HG02870 (cell line): Measurements from ENCODE around the gene SPATA4.

Source experiments
- ATAC-seq: cut with Tn5 transposase; IDR thresholded peaks from one replicate; pipeline ENCODE4 v1.9.1; 2021; ENCODE audit warnings: mild to moderate bottlenecking, moderate library complexity; ENCODE audit not compliant: unreplicated experiment

SPATA4 gene

DNA sequence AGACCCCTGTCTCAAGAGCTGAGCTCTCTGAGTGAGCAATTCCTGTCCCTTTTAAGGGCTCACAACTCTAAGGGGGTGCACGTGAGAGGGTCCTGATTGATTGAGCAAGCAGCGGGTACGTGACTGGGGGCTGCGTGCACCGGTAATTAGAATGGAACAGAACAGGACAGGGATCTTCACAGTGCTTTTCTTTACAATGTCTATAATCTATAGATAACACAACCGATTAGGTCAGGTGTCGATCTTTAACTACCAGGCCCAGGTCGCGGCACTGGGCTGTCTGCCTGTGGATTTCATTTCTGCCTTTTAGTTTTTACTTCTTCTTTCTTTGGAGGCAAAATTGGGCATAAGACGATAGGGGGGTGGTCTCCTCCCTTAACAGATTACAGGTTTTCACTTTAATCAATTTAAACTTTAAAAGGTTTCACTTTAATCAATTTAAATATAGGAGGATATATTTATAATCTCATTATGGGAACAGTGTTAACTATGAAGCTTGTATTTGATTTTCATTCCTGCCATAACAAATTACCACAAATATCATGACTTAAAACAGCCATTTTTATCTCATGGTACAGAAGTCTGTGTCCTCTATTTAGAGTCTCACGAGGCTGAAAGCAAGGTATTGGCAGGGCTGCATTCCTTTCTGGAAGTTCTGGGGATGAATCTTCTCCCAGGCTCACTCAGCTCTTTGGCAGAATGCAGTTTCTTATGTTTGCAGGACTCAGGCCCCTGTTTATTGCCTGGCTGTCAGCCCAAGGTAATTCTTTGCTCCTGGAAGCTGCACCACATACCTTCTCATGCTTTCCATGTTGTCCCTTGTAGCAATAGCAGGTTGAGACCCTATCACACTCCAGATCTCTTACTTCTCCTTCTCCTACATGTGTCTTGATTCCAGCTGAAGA, 5.2 kb downstream of the SPATA4 start:
- no peak for ATAC-seq

DNA sequence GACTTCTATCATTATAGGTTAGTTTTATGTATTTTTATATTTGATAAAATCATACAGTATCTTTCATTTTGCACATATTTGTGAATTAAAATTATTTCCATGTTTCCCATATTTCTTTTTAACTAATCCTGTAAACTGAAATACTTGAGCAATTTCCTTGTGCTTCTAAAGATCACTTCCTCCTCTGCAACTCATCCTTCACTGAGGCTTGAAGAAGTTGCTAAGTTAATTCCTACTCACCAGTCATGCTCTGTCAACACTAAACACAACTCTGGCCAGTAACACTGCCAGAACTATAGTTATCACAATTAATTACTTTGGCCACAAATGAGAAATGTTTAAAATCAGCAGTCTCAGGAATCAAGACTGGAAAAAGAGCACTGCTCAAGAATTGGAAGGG, 6.7 kb downstream of the SPATA4 start:
- ATAC-seq = no peak

DNA sequence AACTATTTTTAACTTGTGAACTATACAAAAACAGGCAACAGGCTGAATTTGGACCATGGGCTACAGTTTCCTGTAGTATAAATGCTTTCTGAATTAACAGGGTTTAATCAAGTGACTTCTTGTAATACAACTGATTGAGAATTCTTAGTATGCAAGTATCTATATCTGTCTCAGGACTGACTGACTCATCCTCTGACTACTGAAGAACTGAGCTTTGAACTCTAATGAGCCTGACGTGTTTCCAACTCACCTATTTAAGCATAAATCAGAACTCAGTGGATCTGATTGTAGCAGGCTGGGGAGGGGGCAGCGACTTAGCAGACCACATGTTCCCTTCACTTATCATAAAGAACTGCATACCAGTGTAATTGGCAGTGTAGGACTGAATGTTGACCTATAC, 7.8 kb downstream of the SPATA4 start:
- no peak for ATAC-seq

DNA sequence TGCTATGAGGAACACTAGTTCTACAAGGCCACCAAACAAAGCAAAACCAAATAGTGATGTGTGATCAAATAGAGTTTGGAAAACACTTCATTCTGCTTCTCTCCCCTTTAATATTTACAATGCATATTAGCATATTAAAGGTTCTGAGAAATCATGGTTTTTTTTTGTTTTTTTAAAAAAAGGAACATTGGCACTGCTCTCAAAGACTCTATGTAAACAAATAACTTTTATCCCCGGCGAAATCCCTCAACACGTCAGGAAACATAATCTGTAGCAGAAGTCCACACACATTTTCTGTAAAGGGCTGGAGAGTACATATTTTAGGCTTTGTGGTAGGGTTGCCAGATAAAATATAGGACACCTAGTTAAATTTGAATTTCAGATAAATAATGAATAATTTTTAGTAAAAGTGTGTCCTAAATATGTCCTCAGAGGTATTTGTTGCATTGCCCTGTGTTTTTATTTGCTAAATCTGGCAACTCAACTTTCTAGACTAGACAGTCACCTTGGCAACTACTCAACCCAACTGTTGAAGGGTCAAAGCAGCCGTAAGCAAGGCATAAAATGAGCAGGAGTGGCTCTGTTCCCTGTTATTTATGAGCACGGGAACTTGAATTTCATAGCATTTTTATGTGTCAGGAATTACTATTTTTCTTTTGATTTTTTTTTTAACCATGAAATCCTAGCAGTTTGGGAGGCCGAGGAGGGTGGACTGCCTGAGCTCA, 8.6 kb downstream of the SPATA4 start:
- no peak for ATAC-seq

DNA sequence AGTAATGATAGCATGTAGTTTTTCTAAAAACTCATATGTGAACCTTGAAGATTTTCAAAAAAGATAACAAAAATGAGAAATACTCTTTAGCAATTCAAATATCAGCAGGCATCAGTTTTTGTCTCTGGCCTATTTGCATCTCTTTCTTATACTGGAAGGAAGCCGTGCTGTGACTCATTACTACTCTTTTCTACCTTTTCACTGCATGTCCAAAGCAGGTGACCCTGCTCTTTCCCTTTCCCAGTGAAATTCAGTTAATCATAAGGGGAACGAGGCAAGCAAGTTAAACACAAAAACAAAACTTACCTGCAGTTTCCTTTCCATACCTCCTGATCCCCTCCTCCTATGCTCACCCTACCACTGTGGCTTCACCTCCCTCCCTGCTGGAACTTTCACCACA, 9.3 kb downstream of the SPATA4 start:
- peak; percentile 52 for ATAC-seq

DNA sequence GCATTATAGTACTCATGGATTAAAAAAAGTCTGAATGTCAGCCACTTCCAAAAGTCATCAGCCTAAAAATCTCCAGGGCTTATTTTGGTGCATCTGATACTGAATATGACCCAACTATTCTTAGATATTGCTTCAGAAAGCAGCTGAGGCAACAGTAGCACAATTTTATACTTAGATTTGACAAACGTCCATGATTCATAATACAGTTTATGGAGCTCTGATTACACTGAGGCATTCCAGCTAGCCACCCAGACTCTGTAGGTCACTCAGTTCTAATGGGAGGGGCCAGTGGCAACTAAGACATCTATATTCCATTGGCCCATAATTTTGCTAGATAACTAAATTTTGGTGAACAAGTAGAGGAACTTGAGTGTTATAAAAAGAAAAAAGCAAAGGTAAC, 10.3 kb downstream of the SPATA4 start:
- no peak for ATAC-seq

DNA sequence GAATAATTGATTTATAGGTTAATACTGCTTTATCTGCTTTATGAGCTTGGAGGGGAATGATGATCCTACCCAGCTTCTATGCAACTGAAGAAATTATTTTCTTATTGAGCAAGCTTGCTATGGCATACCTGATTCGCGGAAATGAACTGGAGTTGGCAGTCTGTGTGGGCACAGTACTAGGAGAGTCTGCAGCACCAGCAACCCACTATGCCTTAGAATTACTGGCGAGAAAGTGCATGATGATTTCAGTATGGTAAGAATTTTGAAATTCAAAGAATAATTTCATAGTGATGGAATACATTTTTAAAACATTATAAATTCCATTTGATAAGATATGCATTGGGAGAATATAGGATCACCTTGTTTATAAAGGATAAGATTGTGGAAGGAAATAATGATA, 32.3 kb downstream of the SPATA4 start:
- no peak for ATAC-seq

DNA sequence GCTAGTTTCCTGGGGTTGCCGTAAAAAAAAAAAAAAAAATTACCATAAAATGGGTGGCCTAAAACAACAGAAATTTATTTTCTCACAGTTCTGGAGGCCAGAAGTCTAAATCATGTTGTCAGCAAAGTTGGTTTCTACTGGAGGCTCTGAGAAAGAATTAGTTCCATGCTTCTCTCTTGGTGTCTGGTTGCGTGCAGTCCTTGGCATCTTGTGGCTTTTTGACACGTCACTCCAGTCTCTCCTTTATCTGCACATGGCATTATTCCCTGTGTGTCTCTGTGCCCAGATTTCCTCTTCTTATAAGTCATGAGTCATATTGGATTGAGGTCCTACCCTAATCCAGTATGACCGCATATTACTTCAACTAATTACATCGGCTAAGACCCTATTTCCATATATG, 38.7 kb downstream of the SPATA4 start:
- no peak for ATAC-seq

DNA sequence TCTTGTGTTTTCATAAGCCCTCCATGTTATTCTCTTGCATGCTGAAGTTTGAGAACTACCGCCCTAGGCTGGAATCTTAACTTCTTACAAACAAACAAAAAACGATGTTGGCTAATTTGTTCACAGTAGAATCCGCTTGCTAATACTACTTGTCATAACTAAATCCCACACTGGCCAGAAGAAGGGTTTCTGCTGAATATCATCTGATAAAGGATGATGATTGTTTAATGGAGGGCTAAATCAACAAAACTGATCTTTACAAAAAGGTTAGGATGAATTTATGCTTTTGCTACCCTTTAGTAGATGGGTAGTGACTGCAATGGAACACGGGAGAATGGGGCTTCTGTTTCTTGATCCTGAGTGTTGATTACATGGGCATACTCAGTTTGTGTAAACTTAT, 42.3 kb downstream of the SPATA4 start:
- ATAC-seq = no peak

DNA sequence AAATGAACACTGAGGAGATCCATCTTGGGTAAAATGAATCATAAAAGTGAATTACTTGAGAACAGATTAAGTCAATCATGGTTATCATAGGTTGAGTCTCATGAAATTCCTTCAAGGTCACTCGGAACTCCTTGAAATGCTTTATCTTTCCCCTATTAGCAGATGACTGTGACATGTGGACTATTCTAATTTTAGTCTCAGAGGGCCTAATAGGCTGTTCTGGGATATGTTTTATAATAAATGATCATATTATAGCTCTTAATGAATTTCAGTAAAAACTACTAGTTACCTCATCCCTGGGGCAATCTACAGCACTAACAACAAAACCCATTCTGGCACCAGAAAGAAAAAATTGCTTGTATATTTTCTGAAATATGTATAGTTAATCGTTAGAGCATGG, 44.7 kb downstream of the SPATA4 start:
- no peak for ATAC-seq

DNA sequence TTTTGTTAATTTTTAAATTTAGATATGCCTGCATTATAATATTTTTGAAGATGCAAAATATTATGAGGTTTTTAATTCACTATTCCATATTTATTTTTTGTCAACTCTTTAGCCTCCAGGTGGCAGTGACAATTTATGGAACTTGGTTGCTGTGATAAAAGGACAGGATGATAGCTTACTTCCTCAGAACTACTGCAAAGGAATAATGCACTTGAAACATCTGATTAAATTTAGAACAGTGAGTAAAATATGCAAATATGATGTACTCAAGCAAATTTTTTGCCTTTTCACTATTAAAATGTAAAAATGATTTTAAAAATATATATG, 45.1 kb downstream of the SPATA4 start:
- no peak for ATAC-seq

DNA sequence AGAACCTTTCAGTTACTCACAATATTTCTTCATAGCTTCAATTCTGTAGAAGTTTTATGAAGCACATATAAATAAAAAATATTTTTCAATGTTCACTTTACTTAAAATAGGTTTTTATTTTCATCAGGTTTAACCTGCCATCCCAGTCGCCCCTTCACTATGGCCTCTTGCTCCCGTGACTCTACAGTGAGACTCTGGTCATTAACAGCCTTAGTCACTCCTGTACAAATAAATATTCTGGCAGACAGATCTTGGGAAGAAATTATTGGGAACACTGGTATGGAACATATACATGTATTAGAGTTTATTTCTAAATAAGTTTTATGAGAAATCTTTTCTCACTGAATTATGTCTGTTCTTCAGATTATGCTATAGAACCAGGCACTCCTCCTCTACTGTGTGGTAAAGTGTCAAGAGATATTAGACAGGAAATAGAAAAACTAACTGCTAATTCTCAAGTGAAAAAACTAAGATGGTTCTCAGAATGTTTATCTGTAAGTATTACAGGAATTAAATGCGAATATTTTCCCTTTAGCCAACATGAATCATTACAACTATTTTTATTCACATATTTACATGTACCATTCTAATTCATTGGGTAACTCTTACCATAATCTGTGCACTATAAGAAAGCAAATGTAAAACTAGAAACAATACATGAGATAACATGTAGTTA, 45.6 kb downstream of the SPATA4 start:
- no peak for ATAC-seq

DNA sequence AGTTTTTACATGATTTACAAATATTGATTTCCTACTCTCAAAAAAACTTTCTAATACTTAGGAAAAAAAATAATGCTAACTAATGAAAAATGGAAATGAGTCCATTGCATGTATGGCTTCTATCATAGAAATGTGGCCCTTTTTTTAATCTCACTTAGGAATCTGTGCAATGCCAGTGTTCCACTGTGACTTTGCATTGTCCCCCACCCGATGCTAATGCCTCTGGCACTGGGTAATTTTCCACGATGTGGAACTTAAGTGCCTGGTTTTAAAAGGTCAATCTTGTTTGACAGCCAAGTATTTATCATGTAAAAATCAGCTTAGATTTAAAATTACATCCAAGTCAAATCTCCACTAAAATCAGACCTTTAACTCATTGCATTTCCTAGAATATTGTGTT, 53.1 kb downstream of the SPATA4 start:
- ATAC-seq = no peak

DNA sequence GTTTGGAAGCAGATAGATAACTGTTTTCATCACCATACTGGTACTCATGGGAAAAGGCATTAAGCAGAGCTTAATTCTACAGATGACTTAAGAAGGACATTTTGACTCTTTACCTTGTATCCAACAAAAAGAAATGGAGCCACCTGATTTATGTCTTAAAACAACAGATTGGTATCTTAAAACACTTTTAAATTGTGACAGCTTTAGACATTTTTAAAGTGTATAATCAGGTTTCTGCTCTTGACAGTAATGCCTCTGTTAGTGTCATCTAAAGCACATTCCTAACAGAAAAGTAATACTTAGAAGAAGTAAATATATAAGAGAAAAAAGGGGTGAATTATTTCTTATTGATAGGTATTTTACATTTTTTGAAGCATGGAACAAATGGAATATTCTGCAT, 55.9 kb downstream of the SPATA4 start:
- no peak for ATAC-seq

DNA sequence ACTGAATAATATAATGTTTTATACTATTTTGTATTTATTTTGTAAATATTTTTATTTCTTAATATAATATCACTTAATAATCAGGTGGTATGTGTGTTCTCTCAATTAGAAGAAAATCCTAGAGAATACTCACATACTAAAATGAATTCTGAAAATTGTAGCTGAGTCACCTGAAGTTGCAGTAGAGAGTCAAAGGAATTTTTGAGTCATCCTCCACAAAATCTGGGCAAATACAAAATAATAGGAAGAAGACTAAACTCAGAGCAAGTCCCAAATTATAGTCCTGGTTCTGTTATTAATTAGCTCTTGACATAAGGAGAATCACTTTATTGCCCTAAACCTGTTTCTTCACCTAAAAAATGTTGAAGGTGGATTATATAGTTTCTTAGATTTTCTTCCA, 57.8 kb downstream of the SPATA4 start:
- no peak for ATAC-seq

DNA sequence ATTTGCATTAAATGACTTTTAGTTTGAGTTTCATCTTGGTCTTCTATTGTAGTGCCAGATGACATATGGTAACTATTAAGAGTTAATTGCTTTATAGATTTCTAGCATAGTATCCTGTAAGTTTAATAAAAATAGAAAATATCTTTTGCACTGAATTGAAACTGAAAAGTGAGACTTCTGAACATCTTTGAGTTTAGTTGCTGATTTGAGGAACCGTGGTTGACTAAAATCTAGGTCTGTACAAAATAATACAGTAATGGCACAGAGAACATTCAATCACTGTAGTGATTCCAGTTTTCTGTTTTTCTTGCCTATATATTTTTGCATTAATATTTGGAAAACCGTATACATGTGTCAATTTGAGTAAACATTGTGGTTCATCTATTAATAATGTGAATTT, 60.7 kb downstream of the SPATA4 start:
- no peak for ATAC-seq
